ENCODE measurements around the gene RGSL1. TPM values are rescaled to one million over a fixed set of nuclear protein-coding genes. Genes with fewer than 3 reads are reported as not detected.
"Not testable (repeated sequence)": the region's sequence is repeated elsewhere in the genome, so short reads cannot be mapped to it uniquely, and the experiment has no call there.

Gene RGSL1
- total RNA-seq, 2 experiments from 2014 or later = not detected

- ATAC-seq (ENCODE audit: poor library complexity) (no peak), DNase-seq (no peak)
- ChIA-PET CTCF (no interaction called here), POLR2A (no interaction called here)
- Histone ChIP-seq H3K36me3 (ENCODE audit: insufficient read depth, low read length) (no peaks in the 10 kb centered on the region), H3K9me3 (ENCODE audit: control insufficient read depth in 1 of 2, insufficient read depth in 1 of 2, low read length in 2 of 2) (peaks cover 13 to 21% of the 10 kb centered on the region in 2 experiments), H3K4me3 (ENCODE audit: low read length) (no peak overlapping the region), H3K27me3 (ENCODE audit: control insufficient read depth in 1 of 2, insufficient read depth in 2 of 2, low read length in 2 of 2) (peaks cover 0 to 5% of the 10 kb centered on the region in 2 experiments), H3K27ac (ENCODE audit: low read depth in 1 of 2, low read length in 2 of 2) (no peak overlapping the region), H3K4me1 (ENCODE audit: insufficient read depth, low read length) (no peaks in the 10 kb centered on the region)
- Mint-ChIP-seq H3K4me1 (ENCODE audit: low read depth) (no peaks in the 10 kb centered on the region), H3K27ac (no peak overlapping the region), H3K36me3 (ENCODE audit: low read depth) (no peaks in the 10 kb centered on the region), H3K4me3 (no peak overlapping the region), H3K27me3 (peaks cover 57% of the 10 kb centered on the region), H3K9me3 (peaks cover 23% of the 10 kb centered on the region)
- no peak for TF ChIP-seq CTCF (IDR thresholded peaks at IDR 0.05)
- intact Hi-C loops (cut with DNase I, micrococcal nuclease) = no loop called here
These were observed 70.8 kb downstream of the RGSL1 start for GRCh38 chr1:182520736-182521135.

DNA sequence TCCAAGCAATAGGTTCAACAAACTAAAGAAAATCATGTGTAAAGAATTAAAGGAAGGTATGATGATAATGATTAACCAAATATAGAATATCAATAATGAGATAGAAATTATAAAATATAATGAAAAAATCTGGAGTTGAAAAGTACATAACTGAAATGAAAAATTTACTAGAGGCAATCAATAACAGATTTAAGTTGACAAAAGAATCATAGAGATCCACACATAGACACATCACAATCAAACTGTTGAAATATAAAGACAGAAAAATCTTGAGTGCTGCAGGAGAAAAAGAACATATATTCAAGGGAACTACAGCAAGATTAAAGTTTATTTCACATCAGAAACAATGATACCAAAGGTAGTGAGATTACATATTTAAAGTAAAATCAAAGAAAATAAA, 75.4 kb downstream of the RGSL1 start:
- Histone ChIP-seq H3K4me3 (ENCODE audit: low read length) (no peak overlapping the region), H3K27me3 (ENCODE audit: control insufficient read depth in 1 of 2, insufficient read depth in 2 of 2, low read length in 2 of 2) (no peaks in the 10 kb centered on the region), H3K4me1 (ENCODE audit: insufficient read depth, low read length) (no peaks in the 10 kb centered on the region), H3K36me3 (ENCODE audit: insufficient read depth, low read length) (no peaks in the 10 kb centered on the region), H3K27ac (ENCODE audit: low read depth in 1 of 2, low read length in 2 of 2) (no peak overlapping the region), H3K9me3 (ENCODE audit: control insufficient read depth in 1 of 2, insufficient read depth in 1 of 2, low read length in 2 of 2) (peaks cover 3 to 28% of the 10 kb centered on the region in 2 experiments)
- H3K9me3 Mint-ChIP-seq = peaks cover 23% of the 10 kb centered on the region
- intact Hi-C loops (cut with DNase I, micrococcal nuclease) = no loop called here
- H3K36me3 Mint-ChIP-seq (ENCODE audit: low read depth) = no peaks in the 10 kb centered on the region
- peaks cover 54% of the 10 kb centered on the region for H3K27me3 Mint-ChIP-seq
- ATAC-seq (ENCODE audit: poor library complexity) (no peak), DNase-seq (no peak)
- no peaks in the 10 kb centered on the region for H3K4me1 Mint-ChIP-seq (ENCODE audit: low read depth)
- TF ChIP-seq CTCF (IDR thresholded peaks at IDR 0.05) = no peak
- H3K4me3 Mint-ChIP-seq = no peak overlapping the region
- CTCF ChIA-PET = no interaction called here
- POLR2A ChIA-PET = no interaction called here
- no peak overlapping the region for H3K27ac Mint-ChIP-seq

DNA sequence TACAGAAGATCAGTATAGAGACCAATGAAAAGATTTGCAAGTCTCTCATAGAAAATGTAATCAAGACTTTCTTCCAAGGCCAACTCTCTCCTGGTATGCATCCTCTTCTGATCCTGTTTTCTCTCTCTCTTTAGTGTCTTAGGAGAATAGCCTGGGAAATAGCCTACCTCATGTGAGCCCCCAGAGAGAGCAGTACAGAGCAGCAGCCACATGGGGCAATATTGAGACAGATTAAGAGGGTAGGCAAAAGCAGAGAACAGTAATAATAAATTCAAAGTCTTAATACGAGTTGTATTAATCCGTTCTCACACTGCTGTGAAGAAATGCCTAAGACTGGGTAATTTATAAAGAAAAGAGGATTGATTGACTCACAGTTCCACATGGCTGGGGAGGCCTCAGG, 77.7 kb downstream of the RGSL1 start:
- Mint-ChIP-seq H3K4me1 (ENCODE audit: low read depth) (no peaks in the 10 kb centered on the region), H3K27me3 (peaks cover 47% of the 10 kb centered on the region), H3K36me3 (ENCODE audit: low read depth) (no peaks in the 10 kb centered on the region), H3K27ac (no peak overlapping the region), H3K9me3 (peaks cover 20% of the 10 kb centered on the region), H3K4me3 (no peak overlapping the region)
- ChIA-PET CTCF (no interaction called here), POLR2A (no interaction called here)
- DNase-seq (no peak), ATAC-seq (ENCODE audit: poor library complexity) (no peak)
- H3K36me3 ChIP-seq (ENCODE audit: insufficient read depth, low read length) = no peaks in the 10 kb centered on the region
- peaks cover 3 to 28% of the 10 kb centered on the region in 2 experiments for H3K9me3 ChIP-seq (ENCODE audit: control insufficient read depth in 1 of 2, insufficient read depth in 1 of 2, low read length in 2 of 2)
- no peak for TF ChIP-seq CTCF (IDR thresholded peaks at IDR 0.05)
- H3K27ac ChIP-seq (ENCODE audit: low read depth in 1 of 2, low read length in 2 of 2) = no peak overlapping the region
- intact Hi-C loops (cut with DNase I, micrococcal nuclease) = no loop called here
- no peaks in the 10 kb centered on the region for H3K27me3 ChIP-seq (ENCODE audit: control insufficient read depth in 1 of 2, insufficient read depth in 2 of 2, low read length in 2 of 2)
- no peaks in the 10 kb centered on the region for H3K4me1 ChIP-seq (ENCODE audit: insufficient read depth, low read length)
- H3K4me3 ChIP-seq (ENCODE audit: low read length) = no peak overlapping the region

- H3K4me3 ChIP-seq (ENCODE audit: low read length); intact Hi-C loops (cut with DNase I, micrococcal nuclease); H3K4me3 Mint-ChIP-seq; H3K27ac ChIP-seq (ENCODE audit: low read depth in 1 of 2, low read length in 2 of 2); H3K27ac Mint-ChIP-seq; H3K27me3 ChIP-seq (ENCODE audit: control insufficient read depth in 1 of 2, insufficient read depth in 2 of 2, low read length in 2 of 2); POLR2A ChIA-PET; H3K4me1 Mint-ChIP-seq (ENCODE audit: low read depth); H3K36me3 ChIP-seq (ENCODE audit: insufficient read depth, low read length); ATAC-seq (ENCODE audit: poor library complexity); H3K4me1 ChIP-seq (ENCODE audit: insufficient read depth, low read length); CTCF ChIA-PET; H3K36me3 Mint-ChIP-seq (ENCODE audit: low read depth); DNase-seq: not testable (repeated sequence)
- Mint-ChIP-seq H3K9me3 (peaks cover 20% of the 10 kb centered on the region), H3K27me3 (peaks cover 46% of the 10 kb centered on the region)
- H3K9me3 ChIP-seq (ENCODE audit: control insufficient read depth in 1 of 2, insufficient read depth in 1 of 2, low read length in 2 of 2) = peaks cover 0 to 28% of the 10 kb centered on the region in 2 experiments
These were observed 78.3 kb downstream of the RGSL1 start for GRCh38 chr1:182528206-182528605.

Measured in CD4-positive, alpha-beta T cell (primary cell).